ENCODE measurements around the gene ZNF436. TPM values are rescaled to one million over a fixed set of nuclear protein-coding genes. Genes with fewer than 3 reads are reported as not detected.

Gene ZNF436
- total and polyA plus RNA-seq, 9 of the 15 experiments (the other 6 are each of a cell fraction or from before 2014, with no cell fraction given), result 2.1 to 11.3 (median 6.8) TPM

DNA sequence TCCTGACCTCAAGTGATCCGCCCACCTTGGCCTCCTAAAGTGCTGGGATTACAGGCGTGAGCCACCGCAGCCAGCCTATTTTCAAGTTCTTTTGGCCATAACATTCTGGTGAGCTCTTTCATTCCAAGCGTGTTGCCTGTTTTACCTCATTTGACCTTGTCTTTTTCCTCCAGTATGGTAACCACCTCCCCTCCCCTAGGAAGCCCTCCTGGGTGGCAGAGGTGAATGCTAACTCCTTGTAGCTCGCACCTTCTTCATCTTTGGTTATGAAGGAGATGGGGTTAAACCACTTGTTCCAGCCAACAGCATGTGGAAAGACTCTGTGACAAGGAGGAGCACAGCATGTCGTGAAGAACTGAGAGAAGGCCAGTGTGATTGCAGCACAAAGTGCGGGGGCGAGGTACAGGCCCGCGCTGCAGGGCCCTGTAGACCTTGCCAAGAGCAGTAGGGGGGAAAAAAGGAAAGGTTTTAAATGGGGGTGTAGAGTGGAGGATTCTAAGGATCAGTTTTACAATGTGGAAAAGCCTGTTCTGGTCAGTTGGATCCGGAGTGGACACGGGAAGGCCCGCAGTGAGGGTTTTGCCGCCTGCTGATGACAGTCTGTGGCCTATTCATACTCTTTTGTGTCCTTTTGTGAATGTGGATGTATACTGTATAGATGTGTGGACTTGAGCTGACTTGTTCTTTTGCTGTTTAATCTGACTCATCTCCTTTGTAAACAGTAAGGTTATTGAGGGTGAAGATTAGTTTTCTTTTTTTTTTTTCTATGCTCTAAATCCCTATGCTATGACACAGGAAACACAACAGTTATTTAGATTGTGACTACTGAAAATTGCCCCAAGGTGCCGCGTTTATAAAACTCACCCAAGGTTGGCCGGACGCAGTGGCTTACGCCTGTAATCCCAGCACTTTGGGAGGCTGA is 7.5 kb upstream of the ZNF436 start:
- ChIA-PET CTCF (ENCODE audit: low intra/inter-chr PET ratio) (no interaction called here), POLR2A (interaction anchor here (0.7 to 1.6 kb wide), 4 partner anchors 9 to 106 kb away, joined by 3 to 7 read pairs (median 4); partner anchors contain the start of gene HNRNPR)
- peak; percentile 82 for ATAC-seq
- Histone ChIP-seq H3K79me2 (ENCODE audit: control insufficient read depth, insufficient read depth, low read length) (peaks cover under 1% of the 10 kb centered on the region; the same call in 1 of the 3 replicates), H2AFZ (ENCODE audit: low read depth, low read length) (peak overlapping the region; percentile 81), H4K20me1 (replicated peaks; ENCODE audit: control insufficient read depth, insufficient read depth, low read length) (no peaks in the 10 kb centered on the region), H3K27me3 (ENCODE audit: control insufficient read depth in 2 of 2, insufficient read depth in 2 of 2, low read length in 2 of 2) (no peaks in the 10 kb centered on the region), H3K27ac (ENCODE audit: extremely low read depth, low read depth, low read length) (peak overlapping the region; percentile 57), H3K9me3 (replicated peaks; ENCODE audit: control insufficient read depth, insufficient read depth, low read depth, low read length) (no peaks in the 10 kb centered on the region), H3K9me1 (ENCODE audit: control insufficient read depth, insufficient read depth, low read length) (no peaks in the 10 kb centered on the region), H3K9ac (ENCODE audit: insufficient read depth in 1 of 2, low read depth in 2 of 2, low read length in 2 of 2) (peak overlapping the region; percentile 32 to 51; a peak in 2 of 4 replicates), H3K36me3 (ENCODE audit: control insufficient read depth, insufficient read depth, low read length) (peaks cover 4% of the 10 kb centered on the region; the same call in 1 of the 3 replicates), H3K4me3 (no peak overlapping the region), H3K4me1 (replicated peaks in 1 of 2; ENCODE audit: control insufficient read depth in 2 of 2, insufficient read depth in 2 of 2, low read length in 2 of 2) (peaks cover 13 to 23% of the 10 kb centered on the region in 2 experiments), H3K4me2 (ENCODE audit: insufficient read depth, low read length) (peak overlapping the region; percentile 68)
- DNase-seq (ENCODE audit: extremely low read depth in 1 of 4, low spot score in 3 of 4), result peak; percentile 39 to 67 (median 53)
- no TSS peak for BruUV-seq (replicated peaks)
- 38% methylated on average over 19 of the region's 19 CpGs for WGBS (ENCODE audit: insufficient coverage, low coverage, missing lambda C conversion rate)
- peak; percentile 90 for FAIRE-seq
- intact Hi-C loops (cut with micrococcal nuclease) (no loop called here), in situ Hi-C loops (cut with MboI) (no loop called here)
- TF ChIP-seq, protein P1, sequence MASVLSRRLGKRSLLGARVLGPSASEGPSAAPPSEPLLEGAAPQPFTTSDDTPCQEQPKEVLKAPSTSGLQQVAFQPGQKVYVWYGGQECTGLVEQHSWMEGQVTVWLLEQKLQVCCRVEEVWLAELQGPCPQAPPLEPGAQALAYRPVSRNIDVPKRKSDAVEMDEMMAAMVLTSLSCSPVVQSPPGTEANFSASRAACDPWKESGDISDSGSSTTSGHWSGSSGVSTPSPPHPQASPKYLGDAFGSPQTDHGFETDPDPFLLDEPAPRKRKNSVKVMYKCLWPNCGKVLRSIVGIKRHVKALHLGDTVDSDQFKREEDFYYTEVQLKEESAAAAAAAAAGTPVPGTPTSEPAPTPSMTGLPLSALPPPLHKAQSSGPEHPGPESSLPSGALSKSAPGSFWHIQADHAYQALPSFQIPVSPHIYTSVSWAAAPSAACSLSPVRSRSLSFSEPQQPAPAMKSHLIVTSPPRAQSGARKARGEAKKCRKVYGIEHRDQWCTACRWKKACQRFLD (CRISPR knock-in tag; IDR thresholded peaks at IDR 0.05), result no peak; the same call in 1 of the 2 replicates
- no peak for TF ChIP-seq ZBTB1 (CRISPR knock-in tag; IDR thresholded peaks at IDR 0.05; ENCODE audit: borderline replicate concordance, low read depth)
- TF ChIP-seq, protein P2, sequence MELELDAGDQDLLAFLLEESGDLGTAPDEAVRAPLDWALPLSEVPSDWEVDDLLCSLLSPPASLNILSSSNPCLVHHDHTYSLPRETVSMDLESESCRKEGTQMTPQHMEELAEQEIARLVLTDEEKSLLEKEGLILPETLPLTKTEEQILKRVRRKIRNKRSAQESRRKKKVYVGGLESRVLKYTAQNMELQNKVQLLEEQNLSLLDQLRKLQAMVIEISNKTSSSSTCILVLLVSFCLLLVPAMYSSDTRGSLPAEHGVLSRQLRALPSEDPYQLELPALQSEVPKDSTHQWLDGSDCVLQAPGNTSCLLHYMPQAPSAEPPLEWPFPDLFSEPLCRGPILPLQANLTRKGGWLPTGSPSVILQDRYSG (tag; conservative IDR thresholded peaks at IDR 0.05; ENCODE audit: low read depth), result no peak
- 0 out of 2 replicates have a peak, but pooled peaks have one; percentile 40 for TF ChIP-seq PHF8 (IDR thresholded peaks at IDR 0.05; ENCODE audit: borderline replicate concordance, low read length)
- 0 out of 2 replicates have a peak, but pooled peaks have one; percentile 27 for TF ChIP-seq SMARCC2 (IDR thresholded peaks at IDR 0.05; ENCODE audit: low read depth)
- peak; percentile 27 to 43; a peak in 1 of 4 replicates for TF ChIP-seq TRIM24 (IDR thresholded peaks at IDR 0.05)
- TF ChIP-seq LEF1 (IDR thresholded peaks at IDR 0.05), result peak; percentile 75; the same call in 1 of the 2 replicates
- TF ChIP-seq, protein P3, sequence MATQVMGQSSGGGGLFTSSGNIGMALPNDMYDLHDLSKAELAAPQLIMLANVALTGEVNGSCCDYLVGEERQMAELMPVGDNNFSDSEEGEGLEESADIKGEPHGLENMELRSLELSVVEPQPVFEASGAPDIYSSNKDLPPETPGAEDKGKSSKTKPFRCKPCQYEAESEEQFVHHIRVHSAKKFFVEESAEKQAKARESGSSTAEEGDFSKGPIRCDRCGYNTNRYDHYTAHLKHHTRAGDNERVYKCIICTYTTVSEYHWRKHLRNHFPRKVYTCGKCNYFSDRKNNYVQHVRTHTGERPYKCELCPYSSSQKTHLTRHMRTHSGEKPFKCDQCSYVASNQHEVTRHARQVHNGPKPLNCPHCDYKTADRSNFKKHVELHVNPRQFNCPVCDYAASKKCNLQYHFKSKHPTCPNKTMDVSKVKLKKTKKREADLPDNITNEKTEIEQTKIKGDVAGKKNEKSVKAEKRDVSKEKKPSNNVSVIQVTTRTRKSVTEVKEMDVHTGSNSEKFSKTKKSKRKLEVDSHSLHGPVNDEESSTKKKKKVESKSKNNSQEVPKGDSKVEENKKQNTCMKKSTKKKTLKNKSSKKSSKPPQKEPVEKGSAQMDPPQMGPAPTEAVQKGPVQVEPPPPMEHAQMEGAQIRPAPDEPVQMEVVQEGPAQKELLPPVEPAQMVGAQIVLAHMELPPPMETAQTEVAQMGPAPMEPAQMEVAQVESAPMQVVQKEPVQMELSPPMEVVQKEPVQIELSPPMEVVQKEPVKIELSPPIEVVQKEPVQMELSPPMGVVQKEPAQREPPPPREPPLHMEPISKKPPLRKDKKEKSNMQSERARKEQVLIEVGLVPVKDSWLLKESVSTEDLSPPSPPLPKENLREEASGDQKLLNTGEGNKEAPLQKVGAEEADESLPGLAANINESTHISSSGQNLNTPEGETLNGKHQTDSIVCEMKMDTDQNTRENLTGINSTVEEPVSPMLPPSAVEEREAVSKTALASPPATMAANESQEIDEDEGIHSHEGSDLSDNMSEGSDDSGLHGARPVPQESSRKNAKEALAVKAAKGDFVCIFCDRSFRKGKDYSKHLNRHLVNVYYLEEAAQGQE (IDR thresholded peaks at IDR 0.05; ENCODE audit: borderline replicate concordance), result peak; percentile 90
- TF ChIP-seq, protein P3 (CRISPR knock-in tag; IDR thresholded peaks at IDR 0.05; ENCODE audit: low read depth), result no peak
- TF ChIP-seq EP300 (IDR thresholded peaks at IDR 0.05; ENCODE audit: low read length), result peak; percentile 42; the same call in 1 of the 2 replicates
